Keratinocyte (primary cell): ENCODE data around the gene ERICH4. TPM values are rescaled to one million over a fixed set of nuclear protein-coding genes. Genes with fewer than 3 reads are reported as not detected.

Experiments used
- DNase-seq: peaks from one replicate; pipeline ENCODE4 v3.0.0-alpha.2; 2011; ENCODE audit warnings: low read depth, missing footprints, low spot score
- FAIRE-seq: peaks from 2 replicates; lab custom pipeline; 2011; peaks lifted over from hg19 to GRCh38; lab: Jason Lieb, UNC
- H2AFZ ChIP-seq: 2 replicates; pipeline ENCODE4 v1.6.0; 2012; ENCODE audit warnings: low read length, control low read depth, inconsistent platforms; ENCODE audit not compliant: control insufficient read depth
- H3K27ac ChIP-seq: 2 replicates; pipeline ENCODE4 v1.5.1; 2011; ENCODE audit warnings: low read length; ENCODE audit not compliant: control insufficient read depth, insufficient read depth
- H3K27me3 ChIP-seq: 3 replicates; pipeline ENCODE4 v1.6.0; 2011; ENCODE audit warnings: low read length; ENCODE audit not compliant: control insufficient read depth, insufficient read depth; ENCODE audit errors: extremely low read depth
- H3K36me3 ChIP-seq, 2 experiments: 2 replicates in 1 of 2; 3 replicates in 1 of 2; pipeline ENCODE4 v1.5.1; 2011; ENCODE audit warnings: low read length in 2 of 2, mild to moderate bottlenecking in 1 of 2; ENCODE audit not compliant: control insufficient read depth in 2 of 2, insufficient read depth in 2 of 2; ENCODE audit errors: extremely low read depth in 1 of 2
- H3K4me1 ChIP-seq: 3 replicates; pipeline ENCODE4 v1.5.1; 2011; ENCODE audit warnings: low read length; ENCODE audit not compliant: control insufficient read depth, insufficient read depth; ENCODE audit errors: extremely low read depth
- H3K4me2 ChIP-seq: 3 replicates; pipeline ENCODE4 v1.6.0; 2011; ENCODE audit warnings: low read depth, low read length; ENCODE audit not compliant: control insufficient read depth, insufficient read depth; ENCODE audit errors: extremely low read depth
- H3K4me3 ChIP-seq, 3 experiments: fragments of 200-600 bp in 1 of 3; sonication (generic) in 1 of 3; 2 replicates in 2 of 3; 3 replicates in 1 of 3; pipeline ENCODE4 v1.5.1; 2011 to 2016; ENCODE audit warnings: low read length in 3 of 3, mild to moderate bottlenecking in 3 of 3, control low read depth in 2 of 3, inconsistent platforms in 1 of 3, low read depth in 1 of 3, mixed read lengths in 1 of 3, mixed run types in 1 of 3, moderate library complexity in 1 of 3; ENCODE audit not compliant: control insufficient read depth in 2 of 3, insufficient read depth in 2 of 3; ENCODE audit errors: extremely low read depth in 1 of 3
- H3K79me2 ChIP-seq: 2 replicates; pipeline ENCODE4 v1.6.0; 2012; ENCODE audit warnings: low read length; ENCODE audit not compliant: control insufficient read depth, insufficient read depth
- H3K9ac ChIP-seq: 3 replicates; pipeline ENCODE4 v1.6.0; 2011; ENCODE audit warnings: low read length; ENCODE audit not compliant: control insufficient read depth, insufficient read depth; ENCODE audit errors: extremely low read depth
- H3K9me1 ChIP-seq: 3 replicates; pipeline ENCODE4 v1.6.0; 2011; ENCODE audit warnings: low read length; ENCODE audit not compliant: control insufficient read depth, insufficient read depth; ENCODE audit errors: extremely low read depth
- H3K9me3 ChIP-seq: 2 replicates; pipeline ENCODE4 v1.5.1; 2012; ENCODE audit warnings: low read depth, low read length; ENCODE audit not compliant: control insufficient read depth
- H4K20me1 ChIP-seq: 3 replicates; pipeline ENCODE4 v1.6.0; 2011; ENCODE audit warnings: low read length; ENCODE audit not compliant: control insufficient read depth, insufficient read depth; ENCODE audit errors: extremely low read depth
- EZH2 ChIP-seq: IDR thresholded peaks from one replicate; pipeline ENCODE4 v1.6.1; 2012; ENCODE audit warnings: inconsistent platforms, mild to moderate bottlenecking, low read length, moderate library complexity
- dilution Hi-C: fragments of 300-500 bp; cut with MboI; formaldehyde crosslinking; loops from one replicate; pipeline ENCODE4 v1.7.0; 2020; ENCODE audit warnings: low sequenced_read_pairs; ENCODE audit not compliant: extremely low pct_ligation_motif_present
- polyA plus RNA-seq, 5 experiments: library from polyadenylated mRNA; depleted of rRNA in 3 of 5; stranded (reverse) in 3 of 5; stranded (forward) in 1 of 5; unstranded in 1 of 5; fragments of >200 nt; gene quantifications; 1 replicate in 1 of 5; 2 replicates in 3 of 5; 3 replicates in 1 of 5; pipeline versions ENCODE4 v1.2.1 to v1.2.3, GENCODE V29; 2011 to 2012; ENCODE audit warnings: missing spikeins in 2 of 5, low read depth in 1 of 5, low replicate concordance in 1 of 5
- TF ChIP-seq, protein P1 (sequence below), 3 experiments: IDR thresholded peaks in 1 of 3; conservative IDR thresholded peaks in 1 of 3; optimal IDR thresholded peaks in 1 of 3; 2 replicates in 2 of 3; 3 replicates in 1 of 3; pipeline versions ENCODE3 to v1.5.1; 2011; ENCODE audit warnings: low read length in 3 of 3, mild to moderate bottlenecking in 3 of 3, moderate library complexity in 2 of 3, control low read depth in 1 of 3, inconsistent platforms in 1 of 3; ENCODE audit not compliant: insufficient read depth in 2 of 3; ENCODE audit errors: extremely low read depth in 1 of 3

ERICH4 gene
- polyA plus RNA-seq, 1 donor (not counting 4 experiments of a cell fraction or from before 2014, with no cell fraction given): not detected

DNA sequence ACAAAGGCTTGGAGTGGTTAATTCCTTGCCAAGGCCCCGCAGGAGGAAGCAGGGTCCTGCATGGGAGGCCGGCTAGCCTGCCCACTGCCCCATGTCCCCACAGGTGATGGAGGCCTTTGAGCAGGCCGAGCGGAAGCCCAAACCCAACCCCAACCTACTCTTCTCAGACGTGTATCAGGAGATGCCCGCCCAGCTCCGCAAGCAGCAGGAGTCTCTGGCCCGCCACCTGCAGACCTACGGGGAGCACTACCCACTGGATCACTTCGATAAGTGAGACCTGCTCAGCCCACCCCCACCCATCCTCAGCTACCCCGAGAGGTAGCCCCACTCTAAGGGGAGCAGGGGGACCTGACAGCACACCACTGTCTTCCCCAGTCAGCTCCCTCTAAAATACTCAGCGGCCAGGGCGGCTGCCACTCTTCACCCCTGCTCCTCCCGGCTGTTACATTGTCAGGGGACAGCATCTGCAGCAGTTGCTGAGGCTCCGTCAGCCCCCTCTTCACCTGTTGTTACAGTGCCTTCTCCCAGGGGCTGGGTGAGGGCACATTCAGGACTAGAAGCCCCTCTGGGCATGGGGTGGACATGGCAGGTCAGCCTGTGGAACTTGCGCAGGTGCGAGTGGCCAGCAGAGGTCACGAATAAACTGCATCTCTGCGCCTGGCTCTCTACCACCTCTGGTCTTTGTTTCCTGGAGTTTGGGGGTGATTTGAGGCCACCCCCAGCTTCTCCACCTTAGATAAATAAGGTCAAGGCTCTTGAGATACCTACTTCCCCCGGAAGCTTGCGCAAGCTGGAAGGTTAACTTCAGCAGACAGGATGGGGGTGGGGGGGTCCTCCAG, 18.4 kb upstream of the ERICH4 start:
- Histone ChIP-seq H3K36me3 (peaks cover 13 to 14% of the 10 kb centered on the region in 2 experiments), H3K9me1 (no peaks in the 10 kb centered on the region), H3K27me3 (no peaks in the 10 kb centered on the region), H3K4me3 (no peak overlapping the region), H3K4me2 (no peak overlapping the region), H3K27ac (no peak overlapping the region), H3K9me3 (no peaks in the 10 kb centered on the region), H3K4me1 (peaks cover 17% of the 10 kb centered on the region), H4K20me1 (no peaks in the 10 kb centered on the region), H3K79me2 (peaks cover 1% of the 10 kb centered on the region), H3K9ac (no peak overlapping the region), H2AFZ (no peak overlapping the region)
- no peak for FAIRE-seq
- TF ChIP-seq EZH2: no peak
- TF ChIP-seq, protein P1, sequence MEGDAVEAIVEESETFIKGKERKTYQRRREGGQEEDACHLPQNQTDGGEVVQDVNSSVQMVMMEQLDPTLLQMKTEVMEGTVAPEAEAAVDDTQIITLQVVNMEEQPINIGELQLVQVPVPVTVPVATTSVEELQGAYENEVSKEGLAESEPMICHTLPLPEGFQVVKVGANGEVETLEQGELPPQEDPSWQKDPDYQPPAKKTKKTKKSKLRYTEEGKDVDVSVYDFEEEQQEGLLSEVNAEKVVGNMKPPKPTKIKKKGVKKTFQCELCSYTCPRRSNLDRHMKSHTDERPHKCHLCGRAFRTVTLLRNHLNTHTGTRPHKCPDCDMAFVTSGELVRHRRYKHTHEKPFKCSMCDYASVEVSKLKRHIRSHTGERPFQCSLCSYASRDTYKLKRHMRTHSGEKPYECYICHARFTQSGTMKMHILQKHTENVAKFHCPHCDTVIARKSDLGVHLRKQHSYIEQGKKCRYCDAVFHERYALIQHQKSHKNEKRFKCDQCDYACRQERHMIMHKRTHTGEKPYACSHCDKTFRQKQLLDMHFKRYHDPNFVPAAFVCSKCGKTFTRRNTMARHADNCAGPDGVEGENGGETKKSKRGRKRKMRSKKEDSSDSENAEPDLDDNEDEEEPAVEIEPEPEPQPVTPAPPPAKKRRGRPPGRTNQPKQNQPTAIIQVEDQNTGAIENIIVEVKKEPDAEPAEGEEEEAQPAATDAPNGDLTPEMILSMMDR (optimal IDR thresholded peaks at IDR 0.05 in 1 of 3, IDR thresholded peaks at IDR 0.05 in 1 of 3, conservative IDR thresholded peaks at IDR 0.05 in 1 of 3; ENCODE audit: extremely low read depth in 1 of 3, insufficient read depth in 2 of 3, low read length in 3 of 3): no peak
- dilution Hi-C loops: no loop called here
- DNase-seq: no peak

DNA sequence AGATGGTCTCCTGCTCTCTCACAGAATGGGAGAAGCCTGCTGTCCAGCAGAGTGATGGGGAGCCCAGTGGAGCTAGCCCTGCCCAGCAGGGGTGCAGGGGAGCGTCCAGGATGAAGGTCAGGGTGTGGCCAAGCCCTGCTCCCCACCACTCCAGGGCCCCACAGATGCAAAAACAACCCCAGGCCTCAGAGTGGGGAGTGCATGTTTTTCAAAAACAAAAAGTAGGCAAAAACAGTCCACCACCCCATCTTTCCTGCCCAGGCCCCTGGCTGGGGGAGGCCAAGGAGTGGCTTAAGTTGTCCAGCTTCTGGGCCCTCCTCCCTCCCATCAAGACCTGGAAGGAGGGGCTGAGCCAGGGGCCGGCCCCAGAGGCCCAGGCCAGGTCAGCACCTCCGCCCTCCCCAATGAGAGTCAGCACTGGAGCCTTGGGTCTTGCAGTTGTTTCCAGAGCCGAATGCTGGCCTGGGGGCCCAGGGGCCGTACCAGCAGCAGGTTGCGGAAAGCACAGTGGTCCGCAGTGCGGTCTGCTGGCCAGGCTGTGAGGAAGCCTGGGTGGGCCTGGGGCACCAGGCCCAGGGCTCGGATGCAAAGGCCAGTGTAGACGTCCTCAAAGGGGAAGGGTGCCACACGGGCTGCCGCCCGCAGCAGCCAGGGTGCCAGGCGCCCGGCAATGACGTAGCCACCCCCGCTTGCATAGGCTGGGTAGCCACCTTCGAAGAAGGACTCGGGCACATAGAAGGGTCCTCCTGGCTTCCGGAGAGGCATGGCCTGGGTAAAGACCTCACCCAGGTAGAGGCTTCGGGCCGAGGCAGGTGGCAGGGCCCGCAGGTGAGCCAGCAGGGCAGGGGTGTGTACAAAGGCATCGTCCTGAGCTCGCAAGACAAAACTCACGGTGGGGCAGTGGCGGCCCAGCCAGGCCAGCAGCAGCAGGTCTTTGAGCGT, 17.5 kb upstream of the ERICH4 start:
- no peak overlapping the region for H3K9ac ChIP-seq

More for the DNA sequence above, 17.5 kb upstream of the ERICH4 start:
- H3K79me2 ChIP-seq: peaks cover 1% of the 10 kb centered on the region
- no peaks in the 10 kb centered on the region for H3K27me3 ChIP-seq
- no peaks in the 10 kb centered on the region for H4K20me1 ChIP-seq
- no peak for TF ChIP-seq EZH2
- TF ChIP-seq, protein P1 (optimal IDR thresholded peaks at IDR 0.05 in 1 of 3, IDR thresholded peaks at IDR 0.05 in 1 of 3, conservative IDR thresholded peaks at IDR 0.05 in 1 of 3; ENCODE audit: extremely low read depth in 1 of 3, insufficient read depth in 2 of 3, low read length in 3 of 3): no peak
- H3K36me3 ChIP-seq: peaks cover 11 to 13% of the 10 kb centered on the region in 2 experiments
- peaks cover 17% of the 10 kb centered on the region for H3K4me1 ChIP-seq
- FAIRE-seq (no peak), DNase-seq (no peak)
- H3K27ac ChIP-seq: no peak overlapping the region
- H3K9me1 ChIP-seq: no peaks in the 10 kb centered on the region
- dilution Hi-C loops: no loop called here
- no peak overlapping the region for H3K4me2 ChIP-seq
- H3K9me3 ChIP-seq: no peaks in the 10 kb centered on the region
- no peak overlapping the region for H2AFZ ChIP-seq
- H3K4me3 ChIP-seq: no peak overlapping the region
